Lung (tissue), 12 donors: ENCODE measurements around the gene ZBTB45. TPM values are rescaled to one million over a fixed set of nuclear protein-coding genes. Genes with fewer than 3 reads are reported as not detected.
A peak's percentile ranks its signal among the peaks of the same experiment; 100 is the strongest.

Experiments
- ATAC-seq: fragments of 200-7000 bp; cut with Tn5 transposase; one replicate; pipeline ENCODE4 v1.9.1; 2020; ENCODE audit warnings: moderate number of reproducible peaks; ENCODE audit not compliant: insufficient read depth, low FRiP score
- DNase-seq, 3 donors: peaks; one replicate each; pipeline ENCODE4 v3.0.0-alpha.2; 2013 to 2017
- H3K27ac ChIP-seq, 2 donors: one replicate each; pipeline ENCODE4 v1.5.1; 2013; ENCODE audit warnings: mild to moderate bottlenecking in 2 of 2, moderate library complexity in 2 of 2, control low read depth in 1 of 2, inconsistent platforms in 1 of 2, low read depth in 1 of 2, low read length in 1 of 2
- H3K27me3 ChIP-seq, 3 donors: one replicate each; pipeline ENCODE4 v1.5.1; 2013; ENCODE audit warnings: low read length in 2 of 3; ENCODE audit not compliant: control insufficient read depth in 3 of 3, insufficient read depth in 3 of 3
- H3K36me3 ChIP-seq, 4 donors: one replicate each; pipeline ENCODE4 v1.5.1; 2013; ENCODE audit warnings: low read length in 4 of 4, mild to moderate bottlenecking in 1 of 4, moderate library complexity in 1 of 4; ENCODE audit not compliant: control insufficient read depth in 4 of 4, insufficient read depth in 4 of 4
- H3K4me1 ChIP-seq, 5 donors: one replicate each; pipeline ENCODE4 v1.5.1; 2013; ENCODE audit warnings: low read length in 5 of 5, mild to moderate bottlenecking in 2 of 5, moderate library complexity in 1 of 5; ENCODE audit not compliant: control insufficient read depth in 5 of 5, insufficient read depth in 5 of 5
- H3K4me3 ChIP-seq: one replicate; pipeline ENCODE4 v1.5.1; 2013; ENCODE audit warnings: mild to moderate bottlenecking, control low read depth, moderate library complexity
- H3K9ac ChIP-seq, 2 donors: one replicate each; pipeline ENCODE4 v1.5.1; 2013; ENCODE audit warnings: low read length in 2 of 2, control low read depth in 1 of 2; ENCODE audit not compliant: insufficient read depth in 1 of 2
- H3K9me3 ChIP-seq, 4 donors: one replicate each; pipeline ENCODE4 v1.5.1; 2013; ENCODE audit warnings: low read length in 3 of 4, mild to moderate bottlenecking in 1 of 4, moderate library complexity in 1 of 4; ENCODE audit not compliant: control insufficient read depth in 4 of 4, insufficient read depth in 3 of 4
- CTCF ChIP-seq: IDR thresholded peaks from 2 replicates; pipeline ENCODE4 v1.5.1; 2012; ENCODE audit warnings: mild to moderate bottlenecking; ENCODE audit errors: control extremely low read depth, extremely low read depth
- WGBS, 2 donors: extraction: QIAGEN DNeasy Blood & Tissue Kit; methylation state at CpG; one replicate each; pipeline ENCODE4 v1.1.7; 2013; 5-methylcytosine and 5-hydroxymethylcytosine counted together
- polyA plus RNA-seq, 2 donors: library from polyadenylated mRNA; stranded (reverse); fragments of 200-250 nt; gene quantifications; one replicate each; pipeline ENCODE4 v1.2.1, GENCODE V29; 2013
- total RNA-seq, 2 donors: library from RNA; depleted of rRNA in 1 of 2; stranded (reverse); fragments of >200 nt in 1 of 2; gene quantifications; one replicate each; pipeline ENCODE4 v1.2.1, GENCODE V29; 2014 to 2021
- donor health status: control.
- donor health status: control.
- donor health status: Bipolar disorder and iron deficiency.
- donor health status: healthy.
- donor health status: DM: yes; HTN: yes; CAD: no.

The ZBTB45 gene
- total and polyA plus RNA-seq, 4 donors, result 6.0 to 20.2 (median 8.6) TPM

DNA sequence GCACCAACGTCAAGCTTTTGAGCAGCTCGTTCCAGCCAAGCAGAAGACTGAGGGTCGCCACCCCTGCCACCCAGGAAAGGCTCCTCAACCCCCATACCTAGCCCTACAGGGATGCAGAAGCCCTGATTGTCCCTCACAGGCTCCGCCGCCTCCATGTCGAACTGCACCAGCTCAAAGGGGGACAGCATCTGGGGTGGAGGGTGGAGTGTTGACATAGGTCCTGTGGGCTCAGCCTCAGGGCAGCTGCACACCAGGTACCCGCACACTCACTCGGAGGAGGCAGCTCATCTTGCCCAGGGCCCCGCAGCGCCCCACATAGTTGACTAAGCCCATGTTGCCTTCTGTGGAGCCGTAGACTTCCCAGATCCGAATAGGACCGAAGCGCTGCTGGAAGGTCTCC lies 19.4 kb downstream of the ZBTB45 start:
- Histone ChIP-seq H3K9me3 (no peaks in the 10 kb centered on the region), H3K27ac (no peak overlapping the region), H3K9ac (no peak overlapping the region), H3K4me3 (no peak overlapping the region), H3K36me3 (no peaks in the 10 kb centered on the region), H3K4me1 (peaks cover 0 to 16% (median 0%) of the 10 kb centered on the region in 5 donors), H3K27me3 (no peaks in the 10 kb centered on the region)
- TF ChIP-seq CTCF, result no peak
- 93 to 97% methylated on average over 14 of the region's 14 CpGs for WGBS, 2 donors
- DNase-seq (no peak), ATAC-seq (no peak)

- Histone ChIP-seq H3K27me3 (no peaks in the 10 kb centered on the region), H3K4me1 (peaks cover 0 to 16% (median 0%) of the 10 kb centered on the region in 5 donors), H3K9me3 (no peaks in the 10 kb centered on the region), H3K4me3 (peak overlapping the region; percentile 45), H3K27ac (peak overlapping the region; percentile 87 to 91), H3K36me3 (no peaks in the 10 kb centered on the region), H3K9ac (no peak overlapping the region)
- 1% methylated on average over 57 to 60 of the region's 60 CpGs for WGBS, 2 donors
- TF ChIP-seq CTCF, result no peak
- ATAC-seq (peak; percentile 95), DNase-seq (peak; percentile 97 to 98 (median 98))
Observed at GRCh38 chr19:58499021-58499927, 20.3 kb downstream of the ZBTB45 start.

DNA sequence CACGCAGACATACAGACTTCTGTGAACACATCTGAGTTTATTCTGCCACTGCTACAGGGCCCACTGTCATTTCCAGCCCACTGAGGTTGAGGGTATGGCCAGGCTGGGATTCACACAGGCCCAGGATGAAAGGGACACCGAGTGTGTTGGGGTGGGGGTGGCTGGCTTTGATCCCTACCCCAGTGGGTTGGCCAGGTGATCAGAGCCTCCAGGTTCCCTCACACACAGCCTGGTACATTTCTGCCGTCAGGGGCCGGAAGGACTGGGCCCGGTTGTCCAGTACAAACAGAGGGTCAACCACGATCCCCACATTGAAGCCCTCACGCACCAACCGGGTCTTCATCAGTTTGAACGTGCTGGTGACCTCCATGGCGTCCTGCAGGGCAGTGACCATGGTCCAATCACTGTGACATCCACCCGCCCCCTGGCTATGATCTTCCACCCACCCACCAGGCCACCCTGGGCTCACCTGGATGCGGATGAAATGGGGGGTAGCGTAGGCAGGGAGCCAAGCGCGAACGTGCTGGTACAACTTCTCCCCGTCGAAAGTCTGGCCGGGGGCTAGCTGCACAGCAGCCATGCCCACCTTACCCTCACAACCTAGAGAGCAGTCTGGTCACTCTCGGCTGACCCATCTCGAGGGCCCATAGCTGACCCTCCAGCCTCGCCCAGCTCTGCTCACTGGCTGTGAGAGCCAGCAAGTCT lies 21.1 kb downstream of the ZBTB45 start:
- WGBS, 2 donors, result 57 to 59% methylated on average over 22 of the region's 22 CpGs
- Histone ChIP-seq H3K27ac (peak overlapping the region in 1 of 2 donors; percentile 10), H3K4me1 (peaks cover 0 to 16% (median 0%) of the 10 kb centered on the region in 5 donors), H3K4me3 (peak overlapping the region; percentile 45), H3K36me3 (no peaks in the 10 kb centered on the region), H3K9ac (no peak overlapping the region), H3K27me3 (no peaks in the 10 kb centered on the region), H3K9me3 (no peaks in the 10 kb centered on the region)
- no peak for TF ChIP-seq CTCF
- DNase-seq (no peak), ATAC-seq (no peak)
